Measurements from ENCODE around the gene CYTH1. TPM values are rescaled to one million over a fixed set of nuclear protein-coding genes. Genes with fewer than 3 reads are reported as not detected.
A peak's percentile ranks its signal among the peaks of the same experiment; 100 is the strongest.

CYTH1 gene
- total and polyA plus RNA-seq, 5 donors from 2014 or later, result 202 to 487 (median 206) TPM

- Histone ChIP-seq H3K4me3 (ENCODE audit: low read depth, low read length) (peak overlapping the region; percentile 53), H3K27ac (ENCODE audit: insufficient read depth, low read length, poor library complexity, severe bottlenecking) (peak overlapping the region; percentile 47), H3K4me1 (ENCODE audit: control insufficient read depth, insufficient read depth, low read length, poor library complexity, severe bottlenecking) (peaks cover 21% of the 10 kb centered on the region), H3K9me3 (ENCODE audit: control insufficient read depth in 2 of 2, low read length in 2 of 2) (no peaks in the 10 kb centered on the region), H3K27me3 (ENCODE audit: control insufficient read depth, insufficient read depth, low read length) (no peaks in the 10 kb centered on the region), H3K36me3 (ENCODE audit: control insufficient read depth, insufficient read depth, low read length) (peaks cover 11% of the 10 kb centered on the region)
- DNase-seq (no peak), ATAC-seq (ENCODE audit: low read depth in 2 of 2) (peak in 1 of 2 donors; percentile 33)
- Mint-ChIP-seq H3K27ac (peak overlapping the region; percentile 84 to 90 (median 89)), H3K4me1 (peaks cover 7 to 43% (median 27%) of the 10 kb centered on the region in 4 donors), H3K4me3 (peak overlapping the region; percentile 28 to 76 (median 68)), H3K9me3 (no peaks in the 10 kb centered on the region), H3K36me3 (peaks cover 18% of the 10 kb centered on the region), H3K27me3 (no peaks in the 10 kb centered on the region)
Observed at GRCh38 chr17:78665387-78665951, 116.6 kb downstream of the CYTH1 start.

DNA sequence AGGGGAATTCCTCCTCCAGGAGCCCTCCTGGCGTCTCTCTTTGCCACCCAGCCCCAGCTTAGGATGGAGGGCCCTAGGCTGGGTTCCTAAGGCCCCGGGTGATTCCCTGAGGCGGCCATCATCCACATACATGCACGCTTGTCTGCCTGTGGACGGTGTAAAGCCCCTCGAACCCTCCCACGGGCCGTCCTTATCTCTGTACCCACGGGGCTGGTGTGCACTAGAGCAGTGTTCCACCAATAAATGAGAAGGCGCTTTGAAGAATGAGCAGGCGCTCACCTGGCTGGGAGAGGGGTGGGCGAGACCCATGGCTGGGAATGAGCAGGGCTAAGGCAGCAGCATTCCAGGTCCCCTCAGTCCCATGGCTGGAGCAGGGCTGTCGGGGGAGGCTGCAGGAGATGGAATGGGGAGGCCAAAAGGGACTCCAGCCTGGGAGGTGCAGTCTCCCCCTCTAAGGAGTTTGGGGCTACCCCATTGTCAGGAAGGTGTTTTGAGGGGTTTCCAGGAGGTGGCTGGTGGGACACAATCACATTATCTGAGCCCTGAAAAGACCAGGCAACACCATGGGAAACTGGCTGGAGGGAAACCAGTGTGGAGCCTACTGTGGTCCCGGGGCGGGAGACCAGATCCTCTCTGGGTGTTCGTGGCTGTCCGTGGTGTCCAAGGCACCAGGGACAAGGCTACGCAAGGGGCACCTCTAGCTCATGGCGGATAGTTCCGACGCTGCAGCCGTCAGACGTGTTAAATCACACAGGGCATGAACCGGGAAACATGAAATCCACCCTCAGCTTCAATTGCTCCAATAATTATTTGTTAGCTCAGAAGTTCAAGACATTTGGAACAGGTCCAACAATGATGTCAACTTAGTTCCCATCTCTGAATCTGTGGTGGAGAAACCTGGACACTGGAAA is 117.3 kb downstream of the CYTH1 start:
- Mint-ChIP-seq H3K27me3 (no peaks in the 10 kb centered on the region), H3K27ac (peak overlapping the region in 2 of 3 donors; percentile 32 to 89), H3K9me3 (no peaks in the 10 kb centered on the region), H3K4me3 (no peak overlapping the region), H3K4me1 (peaks cover 7 to 43% (median 24%) of the 10 kb centered on the region in 4 donors), H3K36me3 (peaks cover 21% of the 10 kb centered on the region)
- Histone ChIP-seq H3K4me1 (ENCODE audit: control insufficient read depth, insufficient read depth, low read length, poor library complexity, severe bottlenecking) (peaks cover 21% of the 10 kb centered on the region), H3K9me3 (ENCODE audit: control insufficient read depth in 2 of 2, low read length in 2 of 2) (no peaks in the 10 kb centered on the region), H3K27ac (ENCODE audit: insufficient read depth, low read length, poor library complexity, severe bottlenecking) (no peak overlapping the region), H3K27me3 (ENCODE audit: control insufficient read depth, insufficient read depth, low read length) (no peaks in the 10 kb centered on the region), H3K36me3 (ENCODE audit: control insufficient read depth, insufficient read depth, low read length) (peaks cover 9% of the 10 kb centered on the region), H3K4me3 (ENCODE audit: low read depth, low read length) (no peak overlapping the region)
- DNase-seq (no peak), ATAC-seq (ENCODE audit: low read depth in 2 of 2) (no peak)

DNA sequence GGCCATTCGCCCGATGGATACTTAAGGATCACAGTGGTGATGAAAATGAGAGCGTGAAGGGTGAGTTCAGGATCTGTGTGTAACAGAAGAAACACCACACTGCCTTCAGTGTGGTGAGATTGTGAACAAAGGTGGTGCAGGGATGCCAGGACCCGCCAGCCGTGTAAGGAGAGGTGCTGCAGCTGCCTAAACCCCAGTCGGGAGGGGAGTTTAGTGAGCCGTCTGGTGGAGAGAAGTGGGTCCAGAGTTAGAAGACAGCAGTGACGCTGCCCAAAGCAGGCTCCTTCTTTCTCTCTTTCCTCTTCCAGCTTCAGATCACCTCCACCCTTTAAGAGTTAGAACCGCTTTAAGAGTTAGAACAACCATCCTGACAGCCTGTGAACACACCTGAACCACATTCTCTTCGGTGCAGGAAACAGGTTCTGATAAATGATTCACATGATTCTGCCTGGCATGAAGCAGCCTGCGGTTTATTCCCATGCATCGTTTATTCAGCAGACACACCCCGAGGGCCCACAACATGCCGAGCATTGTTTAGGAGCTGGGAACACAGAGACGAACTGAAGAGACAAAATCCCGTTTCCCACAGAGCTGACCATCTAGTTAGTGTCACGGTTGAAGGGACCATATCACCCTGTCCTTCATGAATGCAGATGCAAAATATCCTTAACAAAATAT is 120.8 kb downstream of the CYTH1 start:
- no peaks in the 10 kb centered on the region for H3K9me3 ChIP-seq (ENCODE audit: control insufficient read depth in 2 of 2, low read length in 2 of 2)
- H3K4me3 ChIP-seq (ENCODE audit: low read depth, low read length), result no peak overlapping the region
- Mint-ChIP-seq H3K9me3 (peaks cover 0 to 1% (median 0%) of the 10 kb centered on the region in 7 donors), H3K36me3 (peaks cover 5% of the 10 kb centered on the region), H3K27me3 (peaks cover 2% of the 10 kb centered on the region), H3K27ac (no peak overlapping the region), H3K4me3 (peak overlapping the region in 1 of 4 donors; percentile 57), H3K4me1 (peaks cover 0 to 21% (median 12%) of the 10 kb centered on the region in 4 donors)
- ATAC-seq (ENCODE audit: low read depth in 2 of 2) (no peak), DNase-seq (no peak)
- H3K36me3 ChIP-seq (ENCODE audit: control insufficient read depth, insufficient read depth, low read length), result no peaks in the 10 kb centered on the region
- peaks cover 11% of the 10 kb centered on the region for H3K4me1 ChIP-seq (ENCODE audit: control insufficient read depth, insufficient read depth, low read length, poor library complexity, severe bottlenecking)
- H3K27ac ChIP-seq (ENCODE audit: insufficient read depth, low read length, poor library complexity, severe bottlenecking), result no peak overlapping the region
- H3K27me3 ChIP-seq (ENCODE audit: control insufficient read depth, insufficient read depth, low read length), result no peaks in the 10 kb centered on the region

- no peaks in the 10 kb centered on the region for H3K36me3 ChIP-seq (ENCODE audit: control insufficient read depth, insufficient read depth, low read length)
- no peaks in the 10 kb centered on the region for H3K27me3 ChIP-seq (ENCODE audit: control insufficient read depth, insufficient read depth, low read length)
- Mint-ChIP-seq H3K4me3 (no peak overlapping the region), H3K27me3 (peaks cover 5% of the 10 kb centered on the region), H3K4me1 (peaks cover 0 to 5% (median 0%) of the 10 kb centered on the region in 4 donors), H3K9me3 (peaks cover 0 to 1% (median 0%) of the 10 kb centered on the region in 7 donors), H3K36me3 (peaks cover 3% of the 10 kb centered on the region), H3K27ac (no peak overlapping the region)
- H3K9me3 ChIP-seq (ENCODE audit: control insufficient read depth in 2 of 2, low read length in 2 of 2), result no peaks in the 10 kb centered on the region
- DNase-seq (no peak), ATAC-seq (ENCODE audit: low read depth in 2 of 2) (no peak)
- no peak overlapping the region for H3K4me3 ChIP-seq (ENCODE audit: low read depth, low read length)
- H3K4me1 ChIP-seq (ENCODE audit: control insufficient read depth, insufficient read depth, low read length, poor library complexity, severe bottlenecking), result no peaks in the 10 kb centered on the region
- H3K27ac ChIP-seq (ENCODE audit: insufficient read depth, low read length, poor library complexity, severe bottlenecking), result no peak overlapping the region
Observed at GRCh38 chr17:78659546-78659945, 122.5 kb downstream of the CYTH1 start.

GRCh38 chr17:78658281-78658785 is 123.7 kb downstream of the CYTH1 start:
- no peak for DNase-seq
- Mint-ChIP-seq H3K4me1 (peaks cover 0 to 1% (median 0%) of the 10 kb centered on the region in 4 donors), H3K4me3 (no peak overlapping the region), H3K36me3 (peaks cover 3% of the 10 kb centered on the region), H3K27me3 (peaks cover 5% of the 10 kb centered on the region), H3K27ac (no peak overlapping the region), H3K9me3 (peaks cover 0 to 1% (median 0%) of the 10 kb centered on the region in 7 donors)
- no peaks in the 10 kb centered on the region for H3K36me3 ChIP-seq (ENCODE audit: control insufficient read depth, insufficient read depth, low read length)
- H3K27me3 ChIP-seq (ENCODE audit: control insufficient read depth, insufficient read depth, low read length), result no peaks in the 10 kb centered on the region
- H3K27ac ChIP-seq (ENCODE audit: insufficient read depth, low read length, poor library complexity, severe bottlenecking), result no peak overlapping the region
- no peaks in the 10 kb centered on the region for H3K9me3 ChIP-seq (ENCODE audit: control insufficient read depth in 2 of 2, low read length in 2 of 2)
- no peaks in the 10 kb centered on the region for H3K4me1 ChIP-seq (ENCODE audit: control insufficient read depth, insufficient read depth, low read length, poor library complexity, severe bottlenecking)
- ATAC-seq (ENCODE audit: low read depth in 2 of 2), result no peak
- H3K4me3 ChIP-seq (ENCODE audit: low read depth, low read length), result no peak overlapping the region

DNA sequence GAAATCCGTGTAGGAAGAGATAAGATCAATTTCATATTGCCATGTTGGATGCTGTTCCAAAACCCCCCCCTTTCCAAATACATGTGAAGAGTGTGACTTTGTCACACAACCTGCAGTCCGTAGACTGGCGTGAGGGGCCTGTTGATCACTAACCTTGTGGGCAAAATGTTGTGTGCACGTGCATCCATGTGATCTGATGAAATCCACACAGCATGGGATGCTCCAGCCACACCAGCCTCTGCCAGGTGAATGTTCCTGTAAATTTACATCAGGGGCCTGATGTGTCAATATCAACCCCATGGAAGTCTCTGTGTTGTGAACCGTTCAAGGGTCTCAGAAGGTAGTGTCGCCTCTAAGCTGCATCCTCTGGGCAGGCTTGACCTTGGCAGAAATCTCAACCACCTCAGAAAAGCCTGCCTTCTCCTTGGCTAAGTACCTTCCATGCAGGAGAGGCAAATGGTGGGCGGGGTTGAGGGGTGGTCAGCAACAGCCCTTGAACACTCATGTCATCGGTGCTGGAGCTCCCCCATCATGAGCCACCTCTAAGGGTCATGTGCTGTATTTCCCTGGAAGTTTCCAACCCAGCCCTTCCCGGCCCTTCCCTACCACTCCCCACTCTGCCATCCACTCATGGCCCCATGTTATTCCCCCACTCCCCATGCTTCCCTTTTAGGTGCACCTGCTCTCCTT is 126.7 kb downstream of the CYTH1 start:
- Mint-ChIP-seq H3K27ac (no peak overlapping the region), H3K27me3 (peaks cover 18% of the 10 kb centered on the region), H3K9me3 (peaks cover 0 to 1% (median 0%) of the 10 kb centered on the region in 7 donors), H3K4me3 (no peak overlapping the region), H3K36me3 (peaks cover 3% of the 10 kb centered on the region), H3K4me1 (no peaks in the 10 kb centered on the region)
- Histone ChIP-seq H3K27ac (ENCODE audit: insufficient read depth, low read length, poor library complexity, severe bottlenecking) (no peak overlapping the region), H3K9me3 (ENCODE audit: control insufficient read depth in 2 of 2, low read length in 2 of 2) (no peaks in the 10 kb centered on the region), H3K27me3 (ENCODE audit: control insufficient read depth, insufficient read depth, low read length) (no peaks in the 10 kb centered on the region), H3K4me1 (ENCODE audit: control insufficient read depth, insufficient read depth, low read length, poor library complexity, severe bottlenecking) (no peaks in the 10 kb centered on the region), H3K4me3 (ENCODE audit: low read depth, low read length) (no peak overlapping the region), H3K36me3 (ENCODE audit: control insufficient read depth, insufficient read depth, low read length) (no peaks in the 10 kb centered on the region)
- ATAC-seq (ENCODE audit: low read depth in 2 of 2) (no peak), DNase-seq (no peak)

DNA sequence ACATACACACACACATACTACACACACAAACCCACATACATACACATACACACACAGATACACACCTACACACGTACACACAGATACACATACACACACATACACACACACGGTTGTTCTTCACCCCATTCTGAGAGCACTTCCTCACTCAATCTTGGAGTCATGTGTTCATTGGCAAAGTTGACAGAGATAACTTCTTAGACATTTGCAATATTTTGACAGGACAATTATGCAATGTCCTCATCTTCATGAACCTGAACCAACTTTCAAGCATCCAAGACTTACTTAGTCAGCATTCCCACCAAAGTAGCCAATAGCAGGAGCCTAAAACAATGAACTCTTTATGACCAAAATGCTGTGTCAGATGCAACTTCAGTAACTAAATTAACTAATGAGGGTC is 127.7 kb downstream of the CYTH1 start:
- Mint-ChIP-seq H3K4me1 (no peaks in the 10 kb centered on the region), H3K27ac (no peak overlapping the region), H3K9me3 (peaks cover 0 to 1% (median 0%) of the 10 kb centered on the region in 7 donors), H3K4me3 (peak overlapping the region in 1 of 4 donors; percentile 1), H3K27me3 (peaks cover 26% of the 10 kb centered on the region), H3K36me3 (no peaks in the 10 kb centered on the region)
- Histone ChIP-seq H3K36me3 (ENCODE audit: control insufficient read depth, insufficient read depth, low read length) (no peaks in the 10 kb centered on the region), H3K27me3 (ENCODE audit: control insufficient read depth, insufficient read depth, low read length) (no peaks in the 10 kb centered on the region), H3K27ac (ENCODE audit: insufficient read depth, low read length, poor library complexity, severe bottlenecking) (no peak overlapping the region), H3K4me3 (ENCODE audit: low read depth, low read length) (no peak overlapping the region), H3K9me3 (ENCODE audit: control insufficient read depth in 2 of 2, low read length in 2 of 2) (no peaks in the 10 kb centered on the region), H3K4me1 (ENCODE audit: control insufficient read depth, insufficient read depth, low read length, poor library complexity, severe bottlenecking) (no peaks in the 10 kb centered on the region)
- ATAC-seq (ENCODE audit: low read depth in 2 of 2) (no peak), DNase-seq (no peak)
